ENCODE measurements around the gene PRDM7.

Gene PRDM7

DNA sequence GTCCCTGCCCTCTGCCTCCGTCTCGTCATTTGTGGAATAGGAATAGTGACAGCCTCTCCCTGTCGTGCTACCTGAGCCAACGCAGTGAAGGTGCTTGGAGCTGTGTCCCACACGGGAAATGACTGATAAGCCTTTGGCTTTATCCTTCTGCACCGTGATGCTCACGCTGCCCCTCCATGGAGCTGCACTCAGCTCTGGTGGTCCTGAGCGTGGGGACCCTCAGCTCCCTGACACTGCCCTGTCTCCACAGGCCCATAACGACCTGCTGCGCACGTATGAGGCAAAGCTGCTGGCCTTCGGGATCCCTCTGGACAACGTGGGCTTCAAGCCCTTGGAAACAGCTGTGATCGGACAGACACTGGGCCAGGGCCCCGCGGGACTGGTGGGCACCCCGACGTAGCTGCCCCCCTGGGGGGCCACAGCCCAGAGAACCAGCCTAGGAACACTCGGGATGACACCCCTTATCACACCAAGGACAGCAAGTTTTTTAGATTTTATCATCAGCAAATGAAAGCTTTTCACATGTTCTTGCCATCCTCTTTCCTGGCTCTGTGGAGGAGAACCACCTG, 34.1 kb downstream of the PRDM7 start:
- Histone ChIP-seq H3K4me1 (peaks cover 0 to 20% (median 9%) of the 10 kb centered on the region in 10 experiments; a peak in 14 of 20 replicates), H3K4me2 (peak overlapping the region in 4 of 11 experiments; percentile 10 to 30 (median 20); a peak in 3 of 22 replicates), H3K9me3 (replicated peaks in 1 of 11) (peaks cover 0 to 4% (median 0%) of the 10 kb centered on the region in 11 experiments; a peak in 1 of 22 replicates), H3K9ac (0 out of 22 replicates have a peak overlapping the region, but pooled peaks of 1 of the 11 experiments have one; percentile 5), H4K20me1 (peaks cover 0 to 24% (median 0%) of the 10 kb centered on the region in 11 experiments; a peak in 5 of 22 replicates), H3K4me3 (no peak overlapping the region), H3K27ac (no peak overlapping the region), H3K27me3 (no peaks in the 10 kb centered on the region), H3K36me3 (peaks cover 22 to 51% (median 26%) of the 10 kb centered on the region in 11 experiments)
- TF ChIP-seq Cebpa-rat (IDR thresholded peaks at IDR 0.05), result no peak

DNA sequence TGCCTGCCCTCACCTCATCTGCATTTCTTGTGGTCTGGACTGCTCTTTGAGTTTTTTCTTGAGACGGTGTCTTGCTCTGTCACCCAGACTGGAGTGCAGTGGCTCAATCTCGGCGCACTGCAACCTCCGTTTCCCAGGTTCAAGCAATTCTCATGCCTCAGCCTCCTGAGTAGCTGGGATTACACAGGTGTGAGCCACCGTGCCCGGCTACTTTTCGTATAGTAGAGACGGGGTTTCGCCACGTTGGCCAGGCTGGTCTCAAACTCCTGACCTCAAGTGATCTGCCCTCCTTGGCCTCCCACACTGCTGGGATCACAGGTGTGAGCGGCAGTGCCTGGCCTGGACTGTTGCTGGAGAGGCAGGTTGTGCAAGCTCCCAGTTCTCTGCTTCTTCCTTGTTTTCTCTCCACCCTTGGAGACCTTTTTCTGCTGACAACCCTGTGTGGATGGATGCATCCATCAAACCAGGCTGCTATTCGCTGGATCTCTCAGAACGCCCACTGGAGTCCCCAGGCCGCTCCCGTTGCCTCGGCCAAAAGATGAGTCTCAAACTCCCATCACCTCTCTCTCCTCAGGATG, 35.1 kb downstream of the PRDM7 start:
- TF ChIP-seq Cebpa-rat (IDR thresholded peaks at IDR 0.05), result no peak
- Histone ChIP-seq H3K9me3 (replicated peaks in 1 of 11) (no peaks in the 10 kb centered on the region; a peak in 1 of 22 replicates), H3K4me1 (peaks cover 0 to 20% (median 9%) of the 10 kb centered on the region in 10 experiments; a peak in 14 of 20 replicates), H4K20me1 (peaks cover 0 to 29% (median 0%) of the 10 kb centered on the region in 11 experiments; a peak in 5 of 22 replicates), H3K4me2 (no peak overlapping the region), H3K4me3 (no peak overlapping the region), H3K27me3 (no peaks in the 10 kb centered on the region), H3K36me3 (peaks cover 32 to 61% (median 37%) of the 10 kb centered on the region in 11 experiments), H3K27ac (no peak overlapping the region), H3K9ac (no peak overlapping the region)

DNA sequence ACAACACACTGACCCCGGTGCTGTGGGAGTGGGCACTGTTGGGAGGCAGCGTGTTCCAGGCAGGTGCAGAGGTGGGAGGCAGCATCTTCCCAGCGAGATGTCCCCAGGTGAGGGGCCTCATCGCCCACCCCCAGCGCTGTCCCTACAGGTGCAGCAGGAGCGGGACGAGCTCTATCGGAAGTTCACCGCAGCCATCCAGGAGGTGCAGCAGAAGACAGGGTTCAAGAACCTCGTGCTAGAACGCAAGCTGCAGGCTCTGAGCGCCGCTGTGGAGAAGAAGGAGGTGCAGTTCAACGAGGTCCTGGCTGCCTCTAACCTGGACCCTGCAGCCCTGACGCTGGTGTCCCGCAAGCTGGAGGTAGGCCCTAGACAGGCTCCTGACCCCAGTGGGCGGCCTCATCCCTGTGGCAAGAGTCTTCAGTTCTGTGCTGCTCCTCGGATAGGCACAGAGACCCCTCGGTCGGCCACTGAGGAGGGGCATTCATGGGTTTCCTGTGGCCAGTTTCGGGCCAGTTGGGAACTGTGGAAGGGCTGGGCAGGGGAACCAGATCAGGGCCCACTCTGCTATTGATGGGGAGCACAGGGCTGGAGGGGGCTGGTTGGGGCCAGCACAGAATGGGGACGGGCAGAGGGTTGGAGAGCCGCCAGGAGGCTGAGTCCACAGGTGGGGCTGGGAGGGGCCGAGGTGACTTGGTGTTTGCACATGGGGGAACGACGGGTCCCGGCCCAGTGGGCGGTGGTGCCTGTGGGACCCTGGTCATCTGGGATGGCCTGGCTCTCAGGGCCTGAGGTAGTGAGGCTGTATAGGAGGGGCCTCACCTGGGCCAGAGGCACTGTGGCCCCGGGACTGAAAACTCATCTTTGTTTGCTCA, 36.7 kb downstream of the PRDM7 start:
- peaks cover 44 to 77% (median 53%) of the 10 kb centered on the region in 11 experiments for H3K36me3 ChIP-seq

DNA sequence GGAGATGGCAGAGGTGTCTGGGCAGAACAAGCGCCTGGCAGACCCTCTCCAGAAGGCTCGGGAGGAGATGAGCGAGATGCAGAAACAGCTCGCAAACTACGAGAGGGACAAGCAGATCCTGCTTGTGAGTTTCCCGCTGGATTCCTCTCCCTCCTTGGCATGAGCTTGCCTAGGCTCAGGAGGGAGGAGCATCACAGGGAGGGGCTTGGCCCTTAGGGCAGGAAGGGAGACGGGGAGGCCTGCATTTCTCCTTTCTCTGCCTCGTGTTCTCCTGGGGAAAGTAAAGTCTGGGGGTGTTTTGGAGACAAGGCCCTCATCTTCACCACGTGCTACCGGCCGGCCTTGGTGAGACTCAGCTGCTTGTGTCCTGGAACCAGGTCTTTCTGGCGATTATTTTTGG, 39.9 kb downstream of the PRDM7 start:
- Histone ChIP-seq H3K27me3 (no peaks in the 10 kb centered on the region), H3K4me2 (no peak overlapping the region), H4K20me1 (peaks cover 5 to 39% (median 16%) of the 10 kb centered on the region in 11 experiments; a peak in 18 of 22 replicates), H3K4me3 (no peak overlapping the region), H3K36me3 (peaks cover 46 to 67% (median 56%) of the 10 kb centered on the region in 11 experiments), H3K9ac (no peak overlapping the region), H3K4me1 (peaks cover 0 to 10% (median 0%) of the 10 kb centered on the region in 10 experiments; a peak in 4 of 20 replicates), H3K9me3 (replicated peaks in 1 of 11) (no peaks in the 10 kb centered on the region), H3K27ac (no peak overlapping the region)
- TF ChIP-seq Cebpa-rat (IDR thresholded peaks at IDR 0.05), result no peak

More for the DNA sequence above, 36.7 kb downstream of the PRDM7 start:
- Histone ChIP-seq H3K4me2 (no peak overlapping the region), H4K20me1 (peaks cover 0 to 29% (median 0%) of the 10 kb centered on the region in 11 experiments; a peak in 6 of 22 replicates), H3K27me3 (no peaks in the 10 kb centered on the region), H3K9me3 (replicated peaks in 1 of 11) (no peaks in the 10 kb centered on the region), H3K27ac (no peak overlapping the region), H3K4me3 (no peak overlapping the region), H3K4me1 (peaks cover 0 to 20% (median 9%) of the 10 kb centered on the region in 10 experiments; a peak in 14 of 20 replicates), H3K9ac (no peak overlapping the region)
- no peak for TF ChIP-seq Cebpa-rat (IDR thresholded peaks at IDR 0.05)

DNA sequence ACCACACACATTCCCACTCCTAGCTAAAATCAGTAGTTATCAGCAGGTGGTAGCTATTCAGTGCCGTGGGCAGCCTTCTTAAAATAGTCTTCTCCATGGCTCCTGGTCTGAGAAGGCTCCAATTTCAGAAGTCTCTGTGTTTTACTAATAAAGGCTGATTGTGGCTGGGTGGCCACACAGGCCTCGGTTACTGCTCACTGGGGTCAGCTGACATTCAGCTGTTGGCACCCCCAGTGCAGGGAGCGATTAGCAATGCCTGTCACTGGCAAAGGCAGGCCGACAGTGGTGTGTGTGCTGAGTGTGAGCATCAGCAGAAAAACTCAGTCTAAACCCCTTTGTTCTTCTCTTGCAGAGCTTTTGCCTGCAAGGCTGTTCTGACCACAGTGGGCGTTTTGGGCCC, 41.2 kb downstream of the PRDM7 start:
- H3K4me2 ChIP-seq, result no peak overlapping the region
- H3K4me3 ChIP-seq, result no peak overlapping the region
- H3K9me3 ChIP-seq (replicated peaks in 1 of 11), result no peaks in the 10 kb centered on the region
- peaks cover 7 to 53% (median 29%) of the 10 kb centered on the region in 11 experiments; a peak in 18 of 22 replicates for H4K20me1 ChIP-seq
- no peaks in the 10 kb centered on the region for H3K27me3 ChIP-seq
- no peak overlapping the region for H3K27ac ChIP-seq
- peaks cover 0 to 10% (median 0%) of the 10 kb centered on the region in 10 experiments; a peak in 4 of 20 replicates for H3K4me1 ChIP-seq
- H3K36me3 ChIP-seq, result peaks cover 46 to 69% (median 59%) of the 10 kb centered on the region in 11 experiments
- no peak for TF ChIP-seq Cebpa-rat (IDR thresholded peaks at IDR 0.05)
- H3K9ac ChIP-seq, result no peak overlapping the region

DNA sequence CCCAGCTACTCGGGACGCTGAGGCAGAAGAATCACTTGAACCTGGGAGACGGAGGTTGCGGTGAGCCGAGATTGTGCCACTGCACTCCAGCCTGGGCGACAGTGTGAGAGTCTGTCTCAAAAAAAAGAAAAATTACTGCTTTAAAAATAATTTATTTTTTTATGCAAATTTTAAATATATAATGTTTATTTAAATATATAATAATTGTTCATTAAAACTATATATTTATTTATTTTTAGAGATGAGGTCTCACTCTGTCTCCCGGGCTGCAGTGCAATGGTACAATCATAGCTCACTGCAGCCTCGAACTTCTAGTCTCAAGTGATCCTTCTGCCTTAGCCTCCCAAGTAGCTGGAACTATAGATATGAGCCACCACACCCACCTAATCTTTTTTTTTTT, 42.6 kb downstream of the PRDM7 start:
- TF ChIP-seq Cebpa-rat (IDR thresholded peaks at IDR 0.05), result no peak
- H3K27me3 ChIP-seq, result no peaks in the 10 kb centered on the region
- peaks cover 0 to 10% (median 0%) of the 10 kb centered on the region in 10 experiments; a peak in 7 of 20 replicates for H3K4me1 ChIP-seq
- no peak overlapping the region for H3K4me3 ChIP-seq
- H3K36me3 ChIP-seq, result peaks cover 34 to 56% (median 48%) of the 10 kb centered on the region in 11 experiments
- no peak overlapping the region for H3K4me2 ChIP-seq
- no peak overlapping the region for H3K27ac ChIP-seq
- peaks cover 7 to 55% (median 35%) of the 10 kb centered on the region in 11 experiments; a peak in 18 of 22 replicates for H4K20me1 ChIP-seq
- no peak overlapping the region for H3K9ac ChIP-seq
- H3K9me3 ChIP-seq (replicated peaks in 1 of 11), result no peaks in the 10 kb centered on the region

DNA sequence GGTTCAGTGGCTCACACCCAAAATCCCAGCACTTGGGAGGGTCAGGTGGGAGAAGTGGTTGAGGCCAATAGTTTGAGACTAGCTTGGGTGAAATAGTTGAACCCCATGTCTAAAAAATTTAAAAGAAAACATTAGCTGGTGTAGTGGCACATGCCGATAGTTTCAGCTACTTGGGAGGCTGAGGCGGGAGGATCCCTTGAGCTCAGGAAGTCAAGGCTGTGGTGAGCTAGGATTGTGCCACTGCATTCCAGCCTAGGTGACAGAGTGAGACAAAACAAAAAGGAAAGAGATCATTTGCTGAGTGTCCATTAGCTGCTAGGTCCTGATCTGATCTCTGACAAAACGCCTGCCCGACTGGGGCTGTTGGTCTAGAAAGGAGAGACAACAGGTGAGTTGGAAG, 43.7 kb downstream of the PRDM7 start:
- H3K9me3 ChIP-seq (replicated peaks in 1 of 11), result no peaks in the 10 kb centered on the region
- no peak overlapping the region for H3K4me3 ChIP-seq
- peaks cover 30 to 56% (median 38%) of the 10 kb centered on the region in 11 experiments for H3K36me3 ChIP-seq
- no peaks in the 10 kb centered on the region for H3K27me3 ChIP-seq
- peak overlapping the region in 3 of 11 experiments; percentile 15 to 31 (median 17); a peak in 4 of 22 replicates for H3K27ac ChIP-seq
- 0 out of 22 replicates have a peak overlapping the region, but pooled peaks of 1 of the 11 experiments have one; percentile 6 for H3K4me2 ChIP-seq
- peaks cover 7 to 61% (median 35%) of the 10 kb centered on the region in 11 experiments; a peak in 19 of 22 replicates for H4K20me1 ChIP-seq
- H3K4me1 ChIP-seq, result peaks cover 0 to 10% (median 0%) of the 10 kb centered on the region in 10 experiments; a peak in 7 of 20 replicates
- TF ChIP-seq Cebpa-rat (IDR thresholded peaks at IDR 0.05), result no peak
- no peak overlapping the region for H3K9ac ChIP-seq

DNA sequence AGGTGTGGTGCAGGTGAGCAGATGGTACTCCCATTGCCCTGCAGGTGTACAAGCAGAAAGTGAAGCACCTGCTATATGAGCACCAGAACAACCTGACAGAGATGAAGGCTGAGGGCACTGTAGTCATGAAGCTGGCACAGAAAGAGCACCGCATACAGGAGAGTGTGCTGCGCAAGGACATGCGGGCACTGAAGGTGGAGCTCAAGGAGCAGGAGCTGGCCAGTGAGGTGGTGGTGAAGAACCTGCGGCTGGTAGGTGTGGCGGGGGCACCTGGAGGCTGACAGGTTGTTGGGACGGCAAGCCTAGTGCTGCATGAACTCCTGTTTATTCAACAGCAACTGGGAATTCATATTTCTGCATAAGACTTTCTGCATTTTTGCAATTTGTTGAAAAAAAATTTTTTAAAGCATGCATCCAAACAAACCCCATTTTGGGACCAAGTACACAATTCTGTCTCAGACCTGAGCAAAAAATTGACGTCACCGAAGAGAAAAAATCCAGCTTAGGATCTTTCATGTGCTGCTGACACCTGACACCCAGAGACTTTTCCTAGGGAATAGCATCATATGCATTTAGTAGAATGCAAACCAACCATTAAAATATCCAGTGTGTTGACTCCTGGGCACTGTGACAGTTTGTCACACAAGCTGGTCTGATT, 44.3 kb downstream of the PRDM7 start:
- H3K4me2 ChIP-seq, result no peak overlapping the region
- H3K4me1 ChIP-seq, result peaks cover 0 to 10% (median 0%) of the 10 kb centered on the region in 10 experiments; a peak in 7 of 20 replicates
- no peak for TF ChIP-seq Cebpa-rat (IDR thresholded peaks at IDR 0.05)
- H3K27ac ChIP-seq, result no peak overlapping the region
- H4K20me1 ChIP-seq, result peaks cover 7 to 58% (median 35%) of the 10 kb centered on the region in 11 experiments; a peak in 19 of 22 replicates
- H3K27me3 ChIP-seq, result no peaks in the 10 kb centered on the region
- H3K36me3 ChIP-seq, result peaks cover 24 to 51% (median 33%) of the 10 kb centered on the region in 11 experiments
- H3K9me3 ChIP-seq (replicated peaks in 1 of 11), result no peaks in the 10 kb centered on the region
- H3K4me3 ChIP-seq, result no peak overlapping the region
- H3K9ac ChIP-seq, result no peak overlapping the region

Data from BLaER1 treated with 17β-estradiol and CSF1 and Interleukin-3, amounts not matched to agents 10 nM and 100 nM (cell line).